Vagina (tissue), 2 donors: ENCODE measurements around the gene NDUFB8.

ENCODE experiments used
- POLR2A ChIP-seq, 2 donors: fragments of 450-650 bp; IDR thresholded peaks; one replicate each; pipeline ENCODE4 v1.6.1; 2017; ENCODE audit warnings: antibody characterized with exemption in 2 of 2, mild to moderate bottlenecking in 2 of 2, moderate library complexity in 2 of 2
- TF ChIP-seq, protein P1 (sequence below), 3 experiments: fragments of 450-650 bp in 2 of 3; fragments of 200-600 bp in 1 of 3; sonication (generic) in 1 of 3; IDR thresholded peaks; one replicate each; pipeline ENCODE4 v1.5.1; 2017 to 2019; ENCODE audit warnings: antibody characterized with exemption in 3 of 3, mild to moderate bottlenecking in 2 of 3, moderate library complexity in 2 of 3

GRCh38 chr10:100567826-100568225 is 38.2 kb upstream of the NDUFB8 start:
- no peak for TF ChIP-seq POLR2A (IDR thresholded peaks at IDR 0.05)
- TF ChIP-seq, protein P1, sequence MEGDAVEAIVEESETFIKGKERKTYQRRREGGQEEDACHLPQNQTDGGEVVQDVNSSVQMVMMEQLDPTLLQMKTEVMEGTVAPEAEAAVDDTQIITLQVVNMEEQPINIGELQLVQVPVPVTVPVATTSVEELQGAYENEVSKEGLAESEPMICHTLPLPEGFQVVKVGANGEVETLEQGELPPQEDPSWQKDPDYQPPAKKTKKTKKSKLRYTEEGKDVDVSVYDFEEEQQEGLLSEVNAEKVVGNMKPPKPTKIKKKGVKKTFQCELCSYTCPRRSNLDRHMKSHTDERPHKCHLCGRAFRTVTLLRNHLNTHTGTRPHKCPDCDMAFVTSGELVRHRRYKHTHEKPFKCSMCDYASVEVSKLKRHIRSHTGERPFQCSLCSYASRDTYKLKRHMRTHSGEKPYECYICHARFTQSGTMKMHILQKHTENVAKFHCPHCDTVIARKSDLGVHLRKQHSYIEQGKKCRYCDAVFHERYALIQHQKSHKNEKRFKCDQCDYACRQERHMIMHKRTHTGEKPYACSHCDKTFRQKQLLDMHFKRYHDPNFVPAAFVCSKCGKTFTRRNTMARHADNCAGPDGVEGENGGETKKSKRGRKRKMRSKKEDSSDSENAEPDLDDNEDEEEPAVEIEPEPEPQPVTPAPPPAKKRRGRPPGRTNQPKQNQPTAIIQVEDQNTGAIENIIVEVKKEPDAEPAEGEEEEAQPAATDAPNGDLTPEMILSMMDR (IDR thresholded peaks at IDR 0.05): no peak
